NCI-H2196 (cell line): ENCODE data around the gene MXI1.
A peak's percentile ranks its signal among the peaks of the same experiment; 100 is the strongest.

Experiments
- DNase-seq: peaks from one replicate; lab custom pipeline; 2025; ENCODE audit not compliant: unreplicated experiment; lab: John Stamatoyannopoulos, UW

Gene MXI1

GRCh38 chr10:110273474-110273873, 66.1 kb downstream of the MXI1 start:
- no peak for DNase-seq

GRCh38 chr10:110274072-110274627, 66.7 kb downstream of the MXI1 start:
- no peak for DNase-seq

GRCh38 chr10:110274647-110275046, 67.2 kb downstream of the MXI1 start:
- DNase-seq, result no peak

- DNase-seq, result no peak
These were observed 67.8 kb downstream of the MXI1 start for GRCh38 chr10:110275128-110275729.

DNA sequence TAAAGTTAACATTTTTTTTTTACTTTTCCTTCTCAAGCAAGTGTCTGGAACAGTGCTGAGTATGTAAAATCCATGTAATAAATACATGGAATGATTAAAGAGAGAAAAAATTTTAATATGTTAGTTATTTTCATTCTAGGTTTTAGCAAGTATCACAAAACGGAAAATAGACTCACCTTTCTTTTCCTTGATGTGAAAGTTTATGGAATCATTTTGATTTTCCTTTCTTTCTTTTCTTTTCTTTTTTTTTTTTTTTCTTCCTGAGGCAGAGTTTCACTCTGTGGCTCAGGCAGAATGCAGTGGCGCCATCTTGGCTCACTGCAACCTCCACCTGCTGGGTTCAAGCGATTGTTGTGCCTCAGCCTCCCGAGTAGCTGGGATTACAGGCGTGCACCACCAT, 69.2 kb downstream of the MXI1 start:
- no peak for DNase-seq

- no peak for DNase-seq
These were observed 70.2 kb downstream of the MXI1 start for GRCh38 chr10:110277591-110277990.

DNA sequence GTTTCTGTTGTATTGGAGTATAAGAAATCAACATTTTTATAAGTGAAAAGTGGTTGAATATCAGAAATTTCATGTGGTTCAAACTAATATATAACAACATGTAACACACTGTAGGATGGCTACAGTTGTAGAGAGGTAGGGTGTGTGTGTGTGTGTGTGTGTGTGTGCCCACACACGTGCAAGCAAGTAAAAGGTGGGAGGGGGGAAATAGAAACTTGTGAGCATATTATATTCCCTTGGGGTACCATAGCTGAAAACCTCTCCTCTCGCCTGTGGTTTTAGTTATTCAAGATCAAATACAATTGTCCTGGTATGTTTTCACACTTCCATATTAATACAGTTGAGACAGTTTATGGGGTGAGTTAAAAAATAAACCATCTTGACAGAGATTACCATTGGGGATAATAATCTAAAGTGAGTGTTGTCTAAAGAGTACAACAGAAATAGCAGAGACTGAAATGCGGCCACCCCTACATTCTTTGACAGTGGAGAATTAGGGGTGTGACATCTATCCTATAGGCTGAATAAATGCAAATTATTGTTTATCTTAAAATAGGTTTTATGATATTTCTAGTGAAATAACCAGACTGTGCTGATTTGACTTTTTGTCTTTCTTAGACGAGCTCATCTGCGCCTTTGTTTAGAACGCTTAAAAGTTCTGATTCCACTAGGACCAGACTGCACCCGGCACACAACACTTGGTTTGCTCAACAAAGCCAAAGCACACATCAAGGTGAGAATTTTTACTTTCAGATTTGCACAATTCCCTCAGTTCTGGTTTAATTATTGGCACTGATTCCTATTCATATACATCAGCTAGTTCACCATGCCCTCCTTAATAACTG, 71.4 kb downstream of the MXI1 start:
- DNase-seq, result no peak

DNA sequence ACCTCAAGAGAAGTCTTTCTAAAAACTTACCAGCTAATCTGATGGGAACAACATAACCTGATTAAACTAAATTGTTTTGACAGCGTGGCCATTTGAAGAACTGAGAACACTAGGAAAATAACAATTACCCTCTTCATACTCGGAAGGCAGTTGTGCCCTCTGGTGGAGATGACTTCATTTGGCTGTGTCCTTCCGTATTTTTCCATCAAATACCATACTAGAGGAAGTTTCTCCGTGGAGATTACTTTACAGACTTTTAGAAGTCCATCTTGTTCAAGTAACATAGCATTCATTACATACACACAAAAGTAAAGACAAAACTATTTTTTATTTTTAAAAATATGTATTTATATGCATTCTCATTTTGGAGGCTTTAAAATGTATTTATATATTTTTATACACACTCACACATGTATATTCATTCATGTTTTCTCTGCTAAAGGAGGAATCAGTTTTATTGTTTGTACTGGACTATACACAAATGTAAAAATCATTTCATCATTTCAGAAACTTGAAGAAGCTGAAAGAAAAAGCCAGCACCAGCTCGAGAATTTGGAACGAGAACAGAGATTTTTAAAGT, 72.1 kb downstream of the MXI1 start:
- DNase-seq, result peak; percentile 35

DNA sequence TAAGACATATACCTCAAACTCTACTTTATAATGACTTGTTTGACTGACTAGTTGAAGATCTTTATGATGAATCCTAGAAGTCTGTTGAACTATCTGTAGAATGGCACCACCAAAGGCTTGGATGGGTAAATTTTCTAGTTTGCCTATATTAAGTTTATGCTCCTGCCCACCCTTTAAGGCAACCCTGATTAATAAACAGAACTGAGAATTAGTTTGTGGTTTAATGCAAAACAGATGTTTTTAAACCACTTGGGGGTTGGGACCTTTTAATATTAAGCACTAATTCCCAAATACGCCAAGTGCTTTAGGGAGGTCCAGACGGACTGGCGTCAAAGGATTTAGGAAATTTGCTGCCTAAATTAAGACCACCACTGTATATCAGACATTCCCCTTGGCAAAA, 76.9 kb downstream of the MXI1 start:
- no peak for DNase-seq

GRCh38 chr10:110285501-110285900, 78.1 kb downstream of the MXI1 start:
- no peak for DNase-seq

DNA sequence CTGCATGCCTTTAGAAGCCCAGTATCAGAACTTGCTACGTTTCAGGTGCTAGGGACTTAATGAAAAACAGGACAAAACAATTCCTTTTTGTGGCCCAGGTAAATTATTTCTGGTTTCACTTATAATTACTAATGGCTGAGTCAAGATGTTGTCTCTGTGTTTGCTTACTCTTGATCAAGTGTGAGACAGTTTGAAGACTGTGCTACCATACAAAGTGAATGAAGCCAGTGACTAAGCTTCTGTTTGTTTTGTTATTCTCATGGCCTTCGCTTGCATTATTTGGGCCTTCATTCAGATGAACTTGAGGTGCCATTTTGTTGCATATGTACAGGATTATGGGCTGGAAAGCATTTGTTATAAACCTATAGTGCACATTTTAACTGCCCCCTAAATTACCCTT, 79.4 kb downstream of the MXI1 start:
- no peak for DNase-seq

- no peak for DNase-seq
These were observed 89.6 kb downstream of the MXI1 start for GRCh38 chr10:110296966-110297365.

DNA sequence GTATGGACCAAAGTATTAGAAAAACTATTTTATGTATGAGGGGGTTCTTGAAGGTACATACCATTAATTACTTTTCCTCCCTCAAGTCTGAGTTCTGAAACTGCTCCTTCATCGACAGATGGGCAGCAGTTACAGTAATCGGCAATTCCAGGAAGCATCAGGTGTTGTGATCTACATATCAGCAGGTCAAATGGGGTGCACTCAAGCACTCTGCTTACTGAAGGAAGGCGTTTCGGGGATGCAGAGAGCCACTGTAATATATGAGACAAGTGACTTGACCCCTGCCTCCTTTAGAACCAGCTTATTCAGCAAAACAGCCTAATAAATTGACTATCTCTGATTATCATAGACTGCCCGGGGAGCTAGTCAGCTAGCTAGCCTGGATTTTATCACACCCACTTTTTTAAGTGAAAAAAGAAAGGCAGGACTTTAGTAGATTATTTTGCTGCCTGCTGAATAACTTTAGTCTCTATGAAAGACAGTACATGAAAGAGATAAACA, 93.1 kb downstream of the MXI1 start:
- no peak for DNase-seq

DNA sequence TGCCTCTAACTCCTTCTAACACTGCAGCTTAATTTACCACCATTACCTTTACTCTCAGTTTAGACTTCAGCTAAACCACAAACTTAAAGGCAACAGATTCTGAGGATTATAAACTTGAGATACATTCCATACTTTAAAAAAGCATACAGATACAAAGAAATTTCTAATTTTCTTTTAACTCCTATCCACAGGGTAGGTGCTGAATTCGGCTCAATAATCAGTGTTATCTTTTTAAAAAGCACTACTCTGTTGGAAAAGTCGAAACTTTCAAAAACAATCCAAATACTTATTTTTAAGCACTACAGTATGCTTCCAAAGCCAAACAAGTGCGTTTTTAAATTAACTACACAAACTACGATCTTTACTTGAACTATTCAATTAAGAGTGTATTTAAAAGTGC, 96.3 kb downstream of the MXI1 start:
- no peak for DNase-seq

DNA sequence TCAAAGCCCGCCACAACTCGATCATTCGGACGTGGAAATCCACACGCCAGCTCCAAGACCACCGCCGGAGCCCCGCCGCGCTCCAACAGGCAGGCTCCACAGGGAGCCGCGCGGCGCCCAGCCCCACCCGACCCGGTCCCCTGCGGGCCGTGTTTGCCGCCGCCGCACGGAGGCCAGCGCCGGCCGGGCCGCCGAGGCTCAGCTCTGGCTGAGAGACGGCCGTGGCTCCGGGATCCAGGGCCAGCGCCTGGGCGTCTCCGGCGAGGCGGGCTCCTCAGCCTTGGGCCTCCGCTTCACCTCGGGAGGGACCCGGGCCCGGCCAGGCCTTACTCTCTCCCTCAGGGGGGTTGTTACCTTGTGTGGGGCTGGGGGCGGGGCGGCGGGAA, 97.0 kb downstream of the MXI1 start:
- no peak for DNase-seq

DNA sequence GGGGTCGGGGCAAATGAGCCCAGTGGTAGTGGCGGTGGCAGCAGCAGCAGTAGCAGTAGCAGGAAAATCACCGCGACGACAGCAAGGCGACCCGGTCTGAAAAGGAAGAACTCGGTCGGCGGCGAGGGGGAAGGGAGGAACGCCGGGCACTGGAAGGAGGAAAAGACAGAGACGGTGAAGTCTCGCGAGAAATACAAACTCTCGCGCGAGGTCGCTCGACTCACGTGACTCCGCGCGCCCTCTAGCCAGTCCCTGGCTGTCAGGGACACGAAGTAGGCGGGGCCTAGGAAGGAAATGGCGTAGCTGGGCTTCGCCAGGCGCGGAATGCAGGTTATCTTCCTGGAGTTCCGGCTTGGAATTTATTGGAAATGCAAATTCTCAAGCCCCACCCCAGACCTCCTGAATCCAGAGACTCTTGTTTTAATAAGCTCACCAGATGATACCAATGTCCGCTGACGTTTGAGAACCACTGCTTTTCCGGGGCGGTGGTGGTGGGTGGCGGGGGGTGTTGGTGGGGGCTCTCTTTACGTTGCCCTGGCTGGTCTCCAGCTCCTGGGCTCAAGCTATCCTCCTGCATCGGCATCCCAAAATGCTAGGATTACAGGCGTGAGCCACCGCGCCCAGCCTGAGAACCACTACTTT, 97.5 kb downstream of the MXI1 start, which contains the start of gene SMNDC1:
SMNDC1 (minus strand) TSS at position 141 of the 642 bp plus-strand sequence. CDS start 1,333 bp downstream, outside the sequence.
- peak; percentile 87 for DNase-seq

DNA sequence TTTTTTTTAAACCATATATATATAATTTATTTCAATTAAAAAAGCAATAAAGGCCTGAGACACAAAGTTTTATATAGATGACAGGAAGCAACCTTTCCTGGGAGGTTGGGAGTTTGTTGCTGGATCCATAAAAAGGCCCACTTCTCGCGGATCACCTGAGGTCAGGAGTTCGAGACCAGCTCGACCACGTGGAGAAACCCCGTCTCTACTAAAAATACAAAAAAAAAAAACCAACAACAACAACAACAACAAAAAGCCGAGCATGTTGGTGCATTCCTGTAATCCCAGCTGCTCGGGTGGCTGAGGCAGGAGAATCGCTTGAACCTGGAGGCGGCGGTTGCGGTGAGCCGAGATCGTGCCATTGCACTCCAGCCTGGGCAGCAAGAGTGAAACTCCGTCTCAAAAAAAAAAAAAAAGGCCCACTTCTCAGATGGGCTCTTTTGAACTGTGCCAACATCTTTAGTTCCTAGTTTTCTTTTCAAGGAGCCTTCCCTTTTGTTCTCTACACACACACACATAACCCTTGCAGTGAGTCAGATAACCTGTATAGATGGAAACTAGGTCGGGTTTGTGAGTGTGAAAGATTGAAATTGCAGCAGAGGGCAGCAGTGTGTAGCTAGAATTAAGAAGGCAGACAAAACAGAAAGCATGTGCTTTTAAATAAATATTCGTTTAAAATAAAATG, 98.5 kb downstream of the MXI1 start:
- DNase-seq, result peak; percentile 32

- DNase-seq, result no peak
These were observed 99.0 kb downstream of the MXI1 start for GRCh38 chr10:110306452-110306768.

- no peak for DNase-seq
These were observed 100.4 kb downstream of the MXI1 start for GRCh38 chr10:110307805-110308204.

DNA sequence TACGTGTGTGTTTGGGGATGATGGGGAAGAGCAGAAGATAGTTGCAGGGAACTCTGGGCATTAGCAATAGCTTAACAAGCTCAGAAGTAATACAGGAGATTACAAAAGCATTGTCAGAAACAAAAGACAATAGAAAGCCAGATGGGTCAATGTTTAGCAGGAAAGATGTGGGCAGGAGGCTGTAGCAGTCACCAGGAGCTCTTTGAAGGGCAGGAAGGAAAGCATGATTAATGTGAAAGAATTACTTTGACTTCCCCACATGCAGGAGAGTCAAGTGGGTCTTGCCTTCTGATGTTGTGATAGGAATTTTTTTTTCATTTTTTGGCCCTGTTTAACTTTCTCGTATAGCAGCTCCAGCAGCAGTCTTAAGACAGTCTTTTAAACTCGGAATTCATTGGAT, 103.3 kb downstream of the MXI1 start:
- no peak for DNase-seq
